T-cell (primary cell): ENCODE measurements around the gene OR6B3. TPM values are rescaled to one million over a fixed set of nuclear protein-coding genes. Genes with fewer than 3 reads are reported as not detected.

Source experiments
- ATAC-seq, 4 experiments: fragments of 200-7000 bp in 3 of 4; fragments of 150-1000 bp in 1 of 4; cut with Tn5 transposase; replicated peaks in 1 of 4; 1 replicate in 3 of 4; 2 replicates in 1 of 4; pipeline ENCODE4 v1.10.0; 2021; ENCODE audit warnings: moderate library complexity in 3 of 4, mild to moderate bottlenecking in 2 of 4, moderate number of reproducible peaks in 1 of 4
- CTCF ChIA-PET, 2 donors: fragments of 300-600 bp; sonication (Branson Sonifier 250); formaldehyde crosslinking; loops; one replicate each; lab custom pipeline; 2022; ENCODE audit warnings: antibody characterized with exemption in 2 of 2; lab: Charles Lee
- POLR2A ChIA-PET, 2 donors: fragments of 300-600 bp; sonication (Branson Sonifier 250); formaldehyde crosslinking; loops; one replicate each; lab custom pipeline; 2022; ENCODE audit warnings: antibody characterized with exemption in 2 of 2; lab: Charles Lee
- DNase-seq, 35 experiments: peaks; one replicate each; pipeline versions ENCODE4 v3.0.0 to v3.0.0-alpha.2; 2013 to 2023
- H3K27ac ChIP-seq: one replicate; pipeline ENCODE4 v1.5.1; 2013; ENCODE audit warnings: low read length
- H3K27me3 ChIP-seq, 2 experiments: replicated peaks in 1 of 2; 1 replicate in 1 of 2; 2 replicates in 1 of 2; pipeline versions ENCODE4 v1.6.1 to v1.7.0; 2013; ENCODE audit warnings: low read length in 1 of 2, mixed read lengths in 1 of 2; ENCODE audit not compliant: control insufficient read depth in 2 of 2, insufficient read depth in 2 of 2; ENCODE audit errors: extremely low read depth in 1 of 2
- H3K36me3 ChIP-seq, 2 donors: 1 replicate in 1 of 2; 2 replicates in 1 of 2; pipeline versions ENCODE4 v1.6.1 to v1.7.0; 2013; ENCODE audit warnings: low read length in 1 of 2; ENCODE audit not compliant: control insufficient read depth in 2 of 2, insufficient read depth in 1 of 2; ENCODE audit errors: extremely low read depth in 1 of 2
- H3K4me1 ChIP-seq, 2 experiments: 1 replicate in 1 of 2; 2 replicates in 1 of 2; pipeline versions ENCODE4 v1.6.1 to v1.7.0; 2013; ENCODE audit warnings: low read length in 2 of 2, mixed read lengths in 1 of 2; ENCODE audit not compliant: insufficient read depth in 2 of 2, control insufficient read depth in 1 of 2; ENCODE audit errors: extremely low read depth in 1 of 2
- H3K4me3 ChIP-seq, 2 donors: 1 replicate in 1 of 2; 2 replicates in 1 of 2; pipeline versions ENCODE4 v1.5.1 to v1.7.0; 2013; ENCODE audit warnings: mild to moderate bottlenecking in 2 of 2, low read length in 1 of 2, moderate library complexity in 1 of 2; ENCODE audit not compliant: control insufficient read depth in 1 of 2; ENCODE audit errors: extremely low read depth in 1 of 2
- H3K9me3 ChIP-seq: 2 replicates; pipeline ENCODE4 v1.7.0; 2013
- H3K27ac Mint-ChIP-seq, 2 donors: one replicate each; pipeline ENCODE4 v1.8.0; 2020 to 2021; ENCODE audit warnings: mild to moderate bottlenecking in 2 of 2, mixed read lengths in 2 of 2
- H3K27me3 Mint-ChIP-seq, 2 donors: one replicate each; pipeline ENCODE4 v1.8.0; 2021 to 2022; ENCODE audit warnings: mixed read lengths in 2 of 2
- H3K36me3 Mint-ChIP-seq: one replicate; pipeline ENCODE4 v1.8.0; 2021; ENCODE audit warnings: mixed read lengths
- H3K4me1 Mint-ChIP-seq, 3 donors: one replicate each; pipeline ENCODE4 v1.8.0; 2020 to 2022; ENCODE audit warnings: mixed read lengths in 3 of 3, mild to moderate bottlenecking in 1 of 3
- H3K4me3 Mint-ChIP-seq, 3 donors: one replicate each; pipeline ENCODE4 v1.8.0; 2020 to 2022; ENCODE audit warnings: mild to moderate bottlenecking in 3 of 3, mixed read lengths in 3 of 3, moderate library complexity in 3 of 3
- H3K9me3 Mint-ChIP-seq, 3 donors: one replicate each; pipeline ENCODE4 v1.8.0; 2020 to 2022; ENCODE audit warnings: mixed read lengths in 3 of 3
- WGBS: methylation state at CpG from one replicate; pipeline ENCODE4 v1.1.5; 2013; ENCODE audit warnings: missing lambda C conversion rate; ENCODE audit not compliant: insufficient coverage; 5-methylcytosine and 5-hydroxymethylcytosine counted together
- total RNA-seq, 35 experiments: library from RNA in 6 of 35; stranded (reverse) in 6 of 35; fragments of 120-200 nt in 1 of 35; gene quantifications; one replicate each; pipeline versions ENCODE4 v1.2.1 to v1.2.4 and lab custom pipeline; 2013 to 2026

The OR6B3 gene
- total RNA-seq, 5 donors from 2014 or later (not counting 1 experiment from before 2014, with no cell fraction given), result not detected

- Histone ChIP-seq H3K4me1 (no peaks in the 10 kb centered on the region), H3K4me3 (no peak overlapping the region), H3K27ac (no peak overlapping the region), H3K36me3 (no peaks in the 10 kb centered on the region), H3K9me3 (no peaks in the 10 kb centered on the region), H3K27me3 (peaks cover 4 to 9% of the 10 kb centered on the region in 2 experiments)
- Mint-ChIP-seq H3K36me3 (no peaks in the 10 kb centered on the region), H3K27ac (no peak overlapping the region), H3K27me3 (peaks cover 13 to 24% of the 10 kb centered on the region in 2 donors), H3K4me3 (no peak overlapping the region), H3K4me1 (no peaks in the 10 kb centered on the region), H3K9me3 (peaks cover 3 to 14% (median 14%) of the 10 kb centered on the region in 3 donors)
- ChIA-PET POLR2A (no interaction called here), CTCF (no interaction called here)
- DNase-seq (no peak), ATAC-seq (no peak)
- WGBS, result no CpG with 5 or more reads among the region's 4 CpGs
Measured at GRCh38 chr2:240064898-240065297, 11.6 kb upstream of the OR6B3 start.

GRCh38 chr2:240060977-240061591, 7.8 kb upstream of the OR6B3 start:
- H3K27ac ChIP-seq, result no peak overlapping the region
- H3K4me3 ChIP-seq, result no peak overlapping the region
- no peaks in the 10 kb centered on the region for H3K4me1 ChIP-seq
- ATAC-seq, result peak; percentile 67 to 75 (median 71)
- no peaks in the 10 kb centered on the region for H3K36me3 ChIP-seq
- Mint-ChIP-seq H3K4me1 (no peaks in the 10 kb centered on the region), H3K36me3 (no peaks in the 10 kb centered on the region), H3K27me3 (peaks cover 24 to 29% of the 10 kb centered on the region in 2 donors), H3K4me3 (no peak overlapping the region), H3K27ac (no peak overlapping the region), H3K9me3 (no peaks in the 10 kb centered on the region)
- peak in 27 of 35 experiments; percentile 16 to 71 (median 38) for DNase-seq
- ChIA-PET POLR2A (no interaction called here), CTCF (interaction anchor here (0.5 to 2.2 kb wide), 11 partner anchors 9 to 389 kb away, joined by 3 to 41 read pairs (median 3); partner anchors contain the start of gene OTOS (in 1 of the 2))
- H3K27me3 ChIP-seq, result peaks cover 9 to 29% of the 10 kb centered on the region in 2 experiments
- no peaks in the 10 kb centered on the region for H3K9me3 ChIP-seq
- WGBS, result 22% methylated on average over 2 of the region's 4 CpGs

DNA sequence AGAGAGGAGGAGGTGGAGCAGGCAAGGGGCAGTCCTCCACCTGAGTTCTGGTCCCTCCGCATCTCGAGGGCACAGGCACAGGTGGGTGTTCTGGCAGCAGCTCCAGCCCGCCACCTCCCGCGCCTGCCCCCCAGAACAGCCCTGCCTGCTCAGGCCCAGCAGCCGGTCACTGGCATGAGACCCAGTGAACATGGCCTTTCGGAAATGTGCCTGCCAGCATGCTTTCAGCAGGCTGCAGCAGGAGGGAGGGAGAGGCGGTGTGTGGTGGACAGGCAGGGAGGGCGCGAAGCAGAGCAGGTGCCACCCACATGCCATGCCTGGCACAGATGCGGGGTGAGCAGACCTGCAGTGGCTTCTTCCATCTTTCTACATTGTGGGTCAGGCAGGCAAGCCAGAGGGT, 3.4 kb upstream of the OR6B3 start:
- Histone ChIP-seq H3K4me1 (no peaks in the 10 kb centered on the region), H3K27me3 (peaks cover 7 to 61% of the 10 kb centered on the region in 2 experiments), H3K27ac (no peak overlapping the region), H3K4me3 (no peak overlapping the region), H3K9me3 (no peaks in the 10 kb centered on the region), H3K36me3 (no peaks in the 10 kb centered on the region)
- CTCF ChIA-PET, result no interaction called here
- ATAC-seq (no peak), DNase-seq (no peak)
- H3K27ac Mint-ChIP-seq, result no peak overlapping the region
- 81% methylated on average over 7 of the region's 11 CpGs for WGBS
- H3K36me3 Mint-ChIP-seq, result no peaks in the 10 kb centered on the region
- POLR2A ChIA-PET, result no interaction called here
- no peak overlapping the region for H3K4me3 Mint-ChIP-seq
- H3K4me1 Mint-ChIP-seq, result no peaks in the 10 kb centered on the region
- H3K9me3 Mint-ChIP-seq, result no peaks in the 10 kb centered on the region
- peaks cover 44 to 49% of the 10 kb centered on the region in 2 donors for H3K27me3 Mint-ChIP-seq

- H3K9me3 Mint-ChIP-seq, result no peaks in the 10 kb centered on the region
- no peaks in the 10 kb centered on the region for H3K4me1 Mint-ChIP-seq
- H3K36me3 Mint-ChIP-seq, result no peaks in the 10 kb centered on the region
- H3K4me3 Mint-ChIP-seq, result no peak overlapping the region
- ChIA-PET CTCF (no interaction called here), POLR2A (no interaction called here)
- no peak for ATAC-seq
- H3K4me3 ChIP-seq, result no peak overlapping the region
- peaks cover 8 to 60% of the 10 kb centered on the region in 2 experiments for H3K27me3 ChIP-seq
- no peak overlapping the region for H3K27ac ChIP-seq
- H3K27ac Mint-ChIP-seq, result no peak overlapping the region
- H3K4me1 ChIP-seq, result no peaks in the 10 kb centered on the region
- WGBS, result 50% methylated on average over 12 of the region's 13 CpGs
- H3K27me3 Mint-ChIP-seq, result peaks cover 44 to 45% of the 10 kb centered on the region in 2 donors
- no peaks in the 10 kb centered on the region for H3K36me3 ChIP-seq
- H3K9me3 ChIP-seq, result no peaks in the 10 kb centered on the region
- DNase-seq, result no peak
Measured at GRCh38 chr2:240055177-240055917, 2.0 kb upstream of the OR6B3 start.

DNA sequence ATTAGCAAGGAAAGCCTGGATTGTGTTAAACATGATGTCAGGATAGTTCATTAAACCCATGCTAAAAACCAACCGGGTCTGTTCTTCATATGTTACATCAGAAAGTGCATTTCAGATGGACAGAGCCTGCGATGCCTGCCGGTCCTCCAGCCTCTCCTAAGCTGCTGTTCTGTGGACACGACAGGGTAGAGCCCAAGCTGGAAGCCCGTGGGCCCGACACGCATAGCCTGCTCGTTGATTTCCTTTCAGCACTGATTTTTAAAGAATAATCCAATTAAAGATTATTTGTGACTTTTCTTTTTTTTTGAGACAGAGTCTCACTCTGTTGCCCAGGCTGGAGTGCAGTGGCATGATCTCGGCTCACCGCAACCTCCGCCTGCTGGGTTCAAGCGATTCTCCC, 797 bp downstream of the OR6B3 start:
- DNase-seq (no peak), ATAC-seq (no peak)
- POLR2A ChIA-PET, result no interaction called here
- CTCF ChIA-PET, result interaction anchor here (0.7 to 1.3 kb wide), 2 partner anchors 8 to 11 kb away, joined by 3 read pairs; no protein-coding TSS in a partner anchor
- Mint-ChIP-seq H3K4me3 (no peak overlapping the region), H3K4me1 (no peaks in the 10 kb centered on the region), H3K36me3 (no peaks in the 10 kb centered on the region), H3K9me3 (no peaks in the 10 kb centered on the region), H3K27me3 (peaks cover 41 to 48% of the 10 kb centered on the region in 2 donors), H3K27ac (no peak overlapping the region)
- Histone ChIP-seq H3K27ac (no peak overlapping the region), H3K4me3 (no peak overlapping the region), H3K27me3 (peaks cover 8 to 60% of the 10 kb centered on the region in 2 experiments), H3K36me3 (no peaks in the 10 kb centered on the region), H3K9me3 (no peaks in the 10 kb centered on the region), H3K4me1 (no peaks in the 10 kb centered on the region)
- 87% methylated on average over 8 of the region's 12 CpGs for WGBS

- Mint-ChIP-seq H3K27ac (no peak overlapping the region), H3K27me3 (peaks cover 42 to 46% of the 10 kb centered on the region in 2 donors), H3K4me3 (no peak overlapping the region), H3K4me1 (no peaks in the 10 kb centered on the region), H3K36me3 (no peaks in the 10 kb centered on the region), H3K9me3 (no peaks in the 10 kb centered on the region)
- DNase-seq, result no peak
- Histone ChIP-seq H3K4me3 (no peak overlapping the region), H3K27me3 (peaks cover 8 to 52% of the 10 kb centered on the region in 2 experiments), H3K27ac (no peak overlapping the region), H3K4me1 (no peaks in the 10 kb centered on the region), H3K36me3 (no peaks in the 10 kb centered on the region), H3K9me3 (no peaks in the 10 kb centered on the region)
- WGBS, result 77% methylated on average over 3 of the region's 4 CpGs
- ChIA-PET CTCF (interaction anchor here in 1 of 2 donors (0.7 to 1.3 kb wide), 2 partner anchors 9 to 385 kb away, joined by 3 read pairs; no protein-coding TSS in a partner anchor), POLR2A (no interaction called here)
- no peak for ATAC-seq
Measured at GRCh38 chr2:240051697-240052096, 1.6 kb downstream of the OR6B3 start.
